ENCODE data around the gene MACROD2. TPM values are rescaled to one million over a fixed set of nuclear protein-coding genes. Genes with fewer than 3 reads are reported as not detected.

Gene MACROD2
- total RNA-seq, 1 experiment from 2014 or later, result 3.7 TPM

- CTCF ChIA-PET, result no interaction called here
- no peak for TF ChIP-seq EGR1 (IDR thresholded peaks at IDR 0.05; ENCODE audit: low read depth)
- no peak for TF ChIP-seq ZNF274 (IDR thresholded peaks at IDR 0.05; ENCODE audit: low read depth, low read length)
- TF ChIP-seq EZH2phosphoT487 (IDR thresholded peaks at IDR 0.05; ENCODE audit: borderline replicate concordance), result no peak
- TF ChIP-seq SP1 (IDR thresholded peaks at IDR 0.05; ENCODE audit: low read depth), result no peak
- TF ChIP-seq CTCF (IDR thresholded peaks at IDR 0.05 in 2 of 3, conservative IDR thresholded peaks at IDR 0.05 in 1 of 3; ENCODE audit: borderline replicate concordance in 1 of 3, insufficient read depth in 1 of 3, low read depth in 2 of 3, low read length in 2 of 3), result no peak
- TF ChIP-seq ATF3 (IDR thresholded peaks at IDR 0.05), result no peak
- TF ChIP-seq TCF7L2 (IDR thresholded peaks at IDR 0.05; ENCODE audit: borderline replicate concordance, extremely low read depth, insufficient read depth, insufficient read length), result no peak
- no peak for TF ChIP-seq ZFX (IDR thresholded peaks at IDR 0.05)
- no peak for TF ChIP-seq YY1 (IDR thresholded peaks at IDR 0.05; ENCODE audit: extremely low read depth, insufficient replicate concordance, low read depth, low read length)
- TF ChIP-seq ELF1 (IDR thresholded peaks at IDR 0.05; ENCODE audit: borderline replicate concordance, low read depth), result no peak
- no peak for TF ChIP-seq FOSL1 (IDR thresholded peaks at IDR 0.05; ENCODE audit: low read depth)
- Histone ChIP-seq H4K20me1 (ENCODE audit: insufficient read depth) (no peaks in the 10 kb centered on the region), H3K4me2 (ENCODE audit: low read length) (no peak overlapping the region), H3K9me3 (ENCODE audit: control insufficient read depth in 1 of 2, insufficient read depth in 1 of 2, low read depth in 1 of 2, low read length in 2 of 2) (peaks cover 0 to 14% of the 10 kb centered on the region in 2 experiments; a peak in 1 of 4 replicates), H3K27me3 (ENCODE audit: insufficient read depth, low read length) (no peaks in the 10 kb centered on the region), H3K9me2 (ENCODE audit: insufficient read depth) (no peaks in the 10 kb centered on the region), H3K27ac (ENCODE audit: low read depth, low read length) (no peak overlapping the region), H3K79me2 (ENCODE audit: insufficient read depth, low read length) (no peaks in the 10 kb centered on the region), H3K36me3 (ENCODE audit: control insufficient read depth in 1 of 2, insufficient read depth in 2 of 2, low read length in 2 of 2) (no peaks in the 10 kb centered on the region), H3K4me3 (replicated peaks in 1 of 2; ENCODE audit: low read depth in 1 of 2, low read length in 2 of 2) (no peak overlapping the region), H3K4me1 (ENCODE audit: control insufficient read depth in 1 of 2, insufficient read depth in 2 of 2, low read length in 2 of 2) (no peaks in the 10 kb centered on the region), H3K9ac (ENCODE audit: low read length) (no peak overlapping the region), H2AFZ (ENCODE audit: low read depth, low read length, poor library complexity, severe bottlenecking) (no peak overlapping the region)
- intact Hi-C loops (cut with micrococcal nuclease), result no loop called here
- BruUV-seq (replicated peaks), result no TSS peak
- no peak for ATAC-seq
- RAD21 ChIA-PET (ENCODE audit: low non-redundant PET in 1 of 2, low total read pairs in 2 of 2, uncharacterized antibody in 2 of 2, unreplicated experiment in 2 of 2), result no interaction called here
- no peak for DNase-seq (ENCODE audit: low read depth, low spot score)
- POLR2A ChIA-PET, result no interaction called here
These were observed 1632.2 kb downstream of the MACROD2 start for GRCh38 chr20:15627501-15627903.

Data from HCT116 (cell line).